Activated CD4-positive, alpha-beta T cell treated with anti-CD3 and anti-CD28 coated beads, Interleukin-10, Interleukin-2, amounts not matched to agents 100 ng/mL and 50 ng/mL, durations not matched to agents 16 hours and 8 hours (primary cell): Measurements from ENCODE around the gene AIFM1.

Experiments
- DNase-seq: peaks from one replicate; pipeline ENCODE4 v3.0.0-alpha.2; 2020

AIFM1 gene

GRCh38 chrX:130170752-130171445 lies 5.3 kb upstream of the AIFM1 start:
- peak; percentile 86 for DNase-seq

- DNase-seq, result no peak
Measured at GRCh38 chrX:130167040-130167439, 1.4 kb upstream of the AIFM1 start.

GRCh38 chrX:130166503-130166777 lies 799 bp upstream of the AIFM1 start:
- DNase-seq, result no peak

GRCh38 chrX:130165181-130165702 lies 399 bp downstream of the AIFM1 start:
- peak; percentile 23 for DNase-seq

DNA sequence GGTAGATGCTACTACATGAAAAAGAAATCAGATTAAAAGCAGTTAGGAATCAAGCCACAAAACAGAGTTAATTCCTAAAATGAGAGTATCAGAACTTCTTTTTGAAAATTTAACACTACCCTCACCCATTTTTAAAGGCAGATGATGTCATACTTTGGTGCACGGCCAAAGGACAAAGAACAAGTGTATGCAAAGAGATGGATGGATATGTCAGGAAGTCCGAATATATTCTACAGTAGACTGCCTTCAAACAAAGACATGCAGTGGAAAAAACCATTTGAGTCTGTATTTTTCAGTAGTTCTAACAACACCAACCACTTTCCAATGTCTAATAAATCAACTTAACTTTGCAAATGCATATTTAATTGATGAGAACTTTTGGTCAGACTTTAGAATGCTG lies 2.2 kb downstream of the AIFM1 start:
- DNase-seq, result no peak

DNA sequence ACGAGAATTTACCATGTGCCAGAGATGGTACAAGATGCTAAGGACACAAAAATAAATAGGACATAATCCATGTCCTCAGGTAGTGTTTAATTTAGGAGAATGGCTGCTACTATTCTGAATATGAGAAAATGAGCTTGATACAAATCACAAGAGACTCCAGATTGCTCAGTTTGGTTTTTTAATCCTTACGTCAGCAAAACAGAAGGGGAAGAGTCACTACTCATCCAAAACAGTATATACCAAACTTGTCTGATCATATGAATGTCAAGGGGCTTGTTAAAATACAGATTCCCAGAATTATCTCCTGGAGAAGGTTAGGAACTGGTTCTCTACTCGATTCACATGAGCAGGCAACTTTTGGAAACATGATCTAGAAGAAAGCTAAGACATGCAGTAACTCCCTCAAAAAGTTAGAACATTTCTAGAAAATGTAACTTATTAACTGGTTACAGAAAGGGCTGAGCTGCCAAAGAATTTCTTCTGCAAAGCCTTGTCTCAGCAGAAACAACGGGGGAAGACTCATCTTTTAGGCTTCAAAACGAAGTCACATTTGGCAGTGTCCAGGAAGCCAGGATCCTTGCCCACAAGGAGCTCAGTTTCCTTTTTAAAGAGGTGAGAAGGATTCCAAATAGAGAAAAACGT lies 3.4 kb downstream of the AIFM1 start:
- no peak for DNase-seq

DNA sequence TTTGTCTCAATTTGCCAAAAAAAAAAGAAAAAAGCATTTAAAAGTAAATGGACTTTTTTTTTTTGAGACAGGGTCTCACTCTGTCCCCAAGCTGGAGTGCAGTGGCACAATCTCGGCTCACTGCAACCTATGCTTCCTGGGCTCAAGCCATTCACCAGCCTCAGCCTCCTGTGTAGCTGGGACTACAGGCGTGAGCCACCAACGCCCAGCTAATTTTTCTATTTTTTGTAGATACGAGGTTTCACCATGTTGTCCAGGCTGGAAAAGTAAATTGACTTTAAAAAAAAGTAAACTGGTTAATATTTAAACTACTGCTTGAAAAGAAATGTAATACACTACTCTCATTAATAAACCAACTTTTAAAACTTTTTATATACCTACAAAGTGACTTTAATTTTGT lies 5.9 kb downstream of the AIFM1 start:
- DNase-seq, result no peak

DNA sequence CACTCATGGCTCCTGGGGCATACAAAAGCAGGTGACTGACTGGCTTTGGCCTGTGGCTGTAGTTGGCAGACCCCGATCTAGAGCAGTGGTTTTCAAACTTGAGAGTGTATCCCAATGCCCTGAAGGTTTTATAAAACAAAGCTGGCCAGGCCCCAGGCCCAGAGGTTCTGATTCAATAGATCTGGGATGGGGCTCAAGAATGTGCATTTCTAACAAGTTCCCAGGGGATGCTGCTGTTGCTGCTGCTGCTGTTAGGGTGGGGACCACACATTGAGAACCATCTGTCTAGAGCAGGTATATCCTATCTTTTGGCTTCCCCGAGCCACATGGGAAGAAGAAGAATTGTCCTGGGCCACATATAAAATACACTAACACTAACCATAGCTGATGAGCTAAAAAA lies 7.3 kb downstream of the AIFM1 start:
- DNase-seq, result no peak

DNA sequence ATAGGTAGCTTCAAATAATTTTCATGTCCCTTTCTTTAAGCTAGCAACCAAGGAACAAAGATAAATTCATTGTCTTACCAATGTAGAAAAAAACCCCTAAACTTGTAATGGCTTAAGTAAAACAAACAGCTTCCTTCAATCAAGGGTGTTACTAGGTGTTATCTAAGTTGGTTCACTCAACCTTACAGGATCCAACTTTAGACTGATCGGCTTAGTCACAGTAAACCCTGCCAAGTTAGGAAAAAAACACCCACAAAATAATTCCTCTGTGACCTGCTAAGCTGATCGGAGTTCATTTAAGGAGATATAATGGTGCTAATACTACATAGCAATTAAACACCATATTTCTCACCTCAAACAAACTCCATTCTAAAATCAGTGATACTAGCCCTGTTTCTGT lies 10.1 kb downstream of the AIFM1 start:
- DNase-seq, result no peak

- no peak for DNase-seq
Measured at GRCh38 chrX:130147631-130148030, 18.0 kb downstream of the AIFM1 start.

GRCh38 chrX:130145123-130145522 lies 20.5 kb downstream of the AIFM1 start:
- no peak for DNase-seq

GRCh38 chrX:130144509-130144908 lies 21.1 kb downstream of the AIFM1 start:
- DNase-seq, result no peak

GRCh38 chrX:130139474-130140201 lies 26.0 kb downstream of the AIFM1 start:
- no peak for DNase-seq

DNA sequence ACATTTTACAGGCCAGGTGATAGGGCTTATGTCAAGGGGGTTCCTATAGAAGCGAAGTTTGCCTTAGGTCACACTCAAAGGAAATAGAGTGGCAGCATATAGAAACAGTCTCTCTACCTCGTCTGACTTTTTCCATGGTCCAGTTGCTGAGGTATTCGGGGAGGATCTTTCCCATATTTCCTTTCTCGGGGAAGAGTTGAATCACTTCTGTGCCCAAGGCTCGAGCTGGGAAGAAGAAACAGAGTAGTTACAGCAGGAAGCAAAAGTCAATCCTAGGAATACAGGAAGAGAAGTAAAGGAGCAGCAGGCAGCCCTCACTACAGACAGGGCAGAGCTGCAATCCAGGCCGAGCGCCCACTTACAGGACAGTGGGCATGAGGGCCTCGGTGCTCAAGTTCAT lies 28.7 kb downstream of the AIFM1 start:
- no peak for DNase-seq

DNA sequence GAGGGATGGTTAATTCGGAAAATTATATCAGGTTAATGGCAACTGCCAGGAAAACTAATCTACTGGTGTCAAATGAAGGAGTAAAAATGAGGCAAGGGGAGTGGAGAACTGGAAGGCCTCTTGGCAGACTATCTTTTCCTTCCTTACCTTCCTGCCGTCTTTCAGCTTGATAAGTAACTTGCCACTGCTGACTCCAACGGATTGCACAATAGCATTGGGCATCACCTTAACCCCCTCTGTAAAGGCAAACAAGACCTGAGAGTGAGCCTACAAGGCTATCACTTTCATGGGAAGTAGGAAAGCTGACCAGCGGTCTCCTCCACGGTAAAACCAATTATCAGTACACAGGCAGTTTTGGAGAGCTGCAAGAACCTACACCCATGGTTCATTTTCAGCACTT lies 29.1 kb downstream of the AIFM1 start:
- DNase-seq, result no peak

- DNase-seq, result no peak
Measured at GRCh38 chrX:130130990-130131389, 34.7 kb downstream of the AIFM1 start.

GRCh38 chrX:130125091-130125874 lies 40.4 kb downstream of the AIFM1 start:
- no peak for DNase-seq

- DNase-seq, result no peak
Measured at GRCh38 chrX:130124577-130124976, 41.1 kb downstream of the AIFM1 start.

DNA sequence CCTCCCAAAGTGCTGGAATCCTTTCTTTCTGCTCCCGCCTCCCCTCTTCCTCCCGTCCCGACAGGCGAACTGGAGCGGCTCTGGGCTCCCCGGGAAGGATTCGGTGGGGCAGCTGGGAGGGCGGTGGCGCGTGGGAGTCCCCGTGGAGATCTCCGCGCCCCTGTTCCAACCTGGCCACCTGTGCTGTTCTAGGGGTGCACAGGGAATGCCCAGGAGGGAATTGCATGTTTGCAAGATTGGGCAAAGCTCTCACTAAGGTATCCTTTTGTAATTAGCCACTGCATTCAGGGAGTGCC lies 44.2 kb downstream of the AIFM1 start:
- no peak for DNase-seq

- DNase-seq, result peak; percentile 72
Measured at GRCh38 chrX:130120746-130121504, 44.7 kb downstream of the AIFM1 start.

DNA sequence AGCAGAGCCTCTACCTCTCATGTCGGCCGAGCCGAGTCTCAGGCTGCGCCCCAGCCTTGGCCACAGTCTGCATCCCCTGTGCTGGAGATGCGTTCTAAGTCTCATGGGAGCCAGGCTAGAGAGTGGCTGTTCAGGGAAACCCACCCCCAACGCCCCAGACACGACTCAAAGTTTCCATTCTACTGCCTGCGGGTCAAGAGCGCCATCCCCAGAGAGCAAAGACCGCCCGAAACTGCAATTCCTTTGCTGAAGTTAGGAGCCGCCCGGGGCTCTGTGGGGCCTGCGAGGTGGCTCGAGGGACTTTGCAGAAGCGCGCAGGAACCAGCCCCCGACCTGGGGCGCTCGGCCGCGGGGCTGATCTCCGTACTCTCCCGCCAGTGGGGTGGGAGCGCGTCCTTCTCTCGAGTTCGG lies 45.3 kb downstream of the AIFM1 start:
- peak; percentile 17 for DNase-seq

GRCh38 chrX:130119312-130119898 lies 46.2 kb downstream of the AIFM1 start:
- no peak for DNase-seq
